HG03103 (cell line): ENCODE measurements around the gene CARS1.

Source experiments
- ATAC-seq: cut with Tn5 transposase; IDR thresholded peaks from one replicate; pipeline ENCODE4 v1.9.1; 2021; ENCODE audit warnings: low read depth; ENCODE audit not compliant: unreplicated experiment

The CARS1 gene

DNA sequence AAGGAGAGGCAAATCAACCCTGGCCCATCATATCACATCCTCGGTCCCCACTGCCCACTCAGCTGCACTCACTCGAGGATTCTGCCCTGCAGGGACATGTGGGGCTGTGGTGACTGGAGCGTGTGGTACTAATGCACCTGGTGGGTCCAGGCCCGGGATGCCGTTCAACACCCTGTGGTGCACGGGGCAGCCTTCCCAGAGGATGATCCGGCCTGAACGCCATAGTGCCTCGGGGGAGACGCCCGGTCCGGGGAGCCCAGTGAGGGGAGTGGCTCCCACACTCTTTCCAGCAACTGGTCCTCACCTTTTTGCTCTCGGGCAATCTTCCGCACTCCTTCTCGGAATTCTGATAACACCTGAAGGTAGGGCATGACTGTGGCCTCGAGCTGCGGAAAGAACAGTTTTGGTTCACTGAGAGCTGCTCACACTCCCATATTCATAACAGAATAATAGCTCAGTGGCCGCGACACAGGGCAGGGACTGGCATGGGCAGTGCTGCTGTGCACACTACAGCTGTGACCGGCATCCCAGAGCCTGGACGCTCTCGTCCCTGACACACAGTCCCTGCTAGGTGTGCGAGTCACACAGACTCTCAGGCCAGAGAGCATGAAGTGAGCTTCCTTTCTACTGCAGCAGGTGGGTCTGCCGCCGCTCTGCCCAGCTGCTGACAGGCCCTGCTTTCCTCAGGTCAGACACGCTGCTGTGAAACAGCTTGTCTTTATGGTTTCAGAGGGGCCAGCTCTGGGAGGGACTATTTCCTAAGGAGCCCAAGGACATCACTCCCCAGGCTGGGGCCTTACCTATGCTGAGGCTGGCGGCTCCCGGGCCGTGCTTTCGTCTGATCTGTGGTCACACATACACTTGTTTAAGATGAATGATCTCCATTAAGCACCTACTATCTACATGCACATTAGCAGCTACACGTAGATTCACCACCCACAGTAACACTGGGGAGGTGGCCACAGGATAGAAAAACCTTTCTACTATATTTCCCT lies 45.0 kb downstream of the CARS1 start:
- no peak for ATAC-seq

DNA sequence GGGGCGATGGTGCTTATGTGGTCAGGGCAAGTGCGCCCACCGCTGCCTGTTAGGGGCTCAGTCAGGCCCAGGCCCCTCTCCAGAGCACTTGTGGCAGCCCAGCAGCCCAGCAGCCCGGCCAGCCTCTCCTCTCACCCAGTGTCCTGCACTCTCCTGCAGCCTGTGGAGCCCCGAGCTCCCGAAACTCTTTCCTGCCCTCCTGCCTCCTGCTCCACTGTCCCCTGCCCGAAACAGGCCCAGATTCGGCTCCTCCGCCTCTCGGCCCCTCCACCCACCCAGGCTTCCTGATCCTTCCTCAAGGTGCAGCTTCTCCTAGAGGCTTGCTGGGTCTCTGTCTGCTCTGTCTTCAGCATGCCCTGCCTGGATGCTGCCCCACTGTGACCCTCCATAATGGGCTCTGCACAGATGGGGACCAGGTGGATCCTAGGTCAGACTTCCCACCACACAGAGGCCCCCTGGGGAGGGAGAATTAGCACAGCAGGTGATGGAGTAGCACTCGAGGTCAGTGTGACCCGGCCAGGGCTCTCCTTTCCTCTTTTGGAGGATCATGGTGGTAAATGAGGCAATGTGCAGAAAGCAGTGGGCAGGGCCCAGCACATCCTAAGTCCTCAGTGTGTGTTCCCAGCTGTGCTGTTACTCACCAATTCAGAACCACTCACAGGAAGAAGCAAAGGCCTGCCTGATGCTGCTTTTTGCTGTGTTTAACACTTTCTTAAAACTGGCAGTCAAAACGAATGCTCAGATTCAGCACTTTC lies 46.5 kb downstream of the CARS1 start:
- no peak for ATAC-seq

DNA sequence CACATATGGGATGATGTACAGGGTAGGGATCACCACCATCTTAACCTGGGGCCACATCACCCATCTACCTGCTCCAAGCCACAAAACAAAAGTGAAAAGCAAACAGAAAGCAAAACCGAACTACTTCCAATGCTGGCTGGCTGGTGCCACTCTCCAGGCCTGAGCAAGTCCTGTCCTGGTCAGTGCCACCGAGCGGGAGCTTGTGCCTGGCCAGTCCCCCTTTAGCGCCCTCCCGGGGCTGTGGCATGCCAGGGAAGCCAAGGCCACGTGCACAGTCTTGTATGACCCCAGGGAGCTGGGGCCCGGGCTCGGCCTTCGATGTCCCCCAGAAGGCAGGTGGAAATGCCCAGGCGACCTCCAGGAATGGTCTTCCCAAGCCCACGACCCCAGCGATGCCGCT lies 47.2 kb downstream of the CARS1 start:
- ATAC-seq, result no peak

DNA sequence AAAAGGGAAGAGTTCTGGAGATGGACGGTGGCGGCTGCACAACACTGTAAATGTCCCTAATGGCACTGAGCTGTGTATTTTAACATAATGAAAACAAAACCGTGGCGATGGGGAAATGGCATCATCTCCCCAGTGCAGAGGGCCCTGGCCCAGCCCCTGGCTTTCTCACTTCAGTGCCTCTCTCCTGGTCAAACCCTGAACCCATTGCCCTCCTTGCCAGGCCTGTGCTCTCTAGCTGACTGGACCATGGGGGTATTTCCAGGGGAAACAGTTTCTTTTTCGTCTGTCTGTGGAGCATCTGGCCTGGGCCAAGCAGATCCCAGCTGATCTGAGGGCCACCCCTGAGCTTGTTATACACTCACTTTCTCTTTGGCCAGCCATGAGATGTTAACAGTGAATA lies 47.7 kb downstream of the CARS1 start:
- ATAC-seq, result no peak

DNA sequence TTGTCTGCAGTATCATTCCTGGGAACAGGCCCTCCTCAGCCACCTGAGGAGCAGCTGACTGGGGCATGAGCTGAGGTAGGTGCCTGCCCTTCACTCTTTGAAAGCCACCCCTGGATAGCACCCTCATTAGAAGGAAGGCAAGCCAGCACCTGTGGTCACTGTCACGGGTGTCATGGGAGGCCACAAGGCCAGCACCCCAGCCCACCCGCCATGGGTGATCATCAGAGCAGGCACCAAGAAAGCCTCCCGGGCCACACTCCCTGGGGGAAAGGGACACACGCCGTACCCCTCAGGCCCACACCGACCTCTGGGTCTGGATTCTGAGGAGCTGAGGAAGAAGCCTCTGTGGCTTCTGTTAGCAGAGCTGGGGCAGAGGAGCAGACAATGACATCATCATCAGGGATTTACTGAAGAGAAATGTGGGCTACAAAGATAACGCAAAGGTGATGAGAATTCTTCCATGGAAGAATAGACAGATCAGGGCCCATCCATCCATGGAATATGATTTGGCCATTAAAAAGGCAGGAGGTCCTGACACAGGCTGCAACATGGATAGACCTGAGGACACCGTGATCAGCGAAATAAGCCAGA lies 48.4 kb downstream of the CARS1 start:
- no peak for ATAC-seq

DNA sequence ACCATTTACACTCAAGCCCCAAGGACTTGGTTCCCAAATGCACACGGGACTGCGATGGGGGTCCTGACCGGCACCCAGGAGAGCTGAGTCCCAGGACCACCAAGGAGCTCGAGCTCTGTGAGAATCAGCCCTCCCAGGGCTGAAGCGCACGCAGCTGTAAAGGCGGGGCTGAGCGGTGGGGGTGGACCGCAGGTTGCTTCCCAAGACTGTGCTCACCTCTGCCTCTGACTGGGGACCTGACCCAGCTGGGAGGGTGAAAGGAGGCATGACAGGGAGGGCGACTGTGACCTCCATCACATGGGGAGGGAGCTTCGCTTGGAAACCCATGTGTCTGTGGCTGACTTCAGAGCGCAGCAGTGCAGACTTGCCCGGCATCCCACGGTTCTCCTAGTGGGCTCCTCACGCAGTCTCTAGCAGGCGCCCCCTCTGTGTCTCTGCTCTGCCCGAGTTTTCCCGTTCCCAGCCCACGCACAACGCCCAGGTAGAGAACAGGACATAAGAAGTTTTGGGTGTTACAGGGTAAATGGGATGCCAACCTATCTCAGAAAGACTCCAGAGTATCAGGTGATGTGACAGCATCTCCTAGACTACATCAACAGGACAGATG lies 49.7 kb downstream of the CARS1 start:
- ATAC-seq, result no peak

DNA sequence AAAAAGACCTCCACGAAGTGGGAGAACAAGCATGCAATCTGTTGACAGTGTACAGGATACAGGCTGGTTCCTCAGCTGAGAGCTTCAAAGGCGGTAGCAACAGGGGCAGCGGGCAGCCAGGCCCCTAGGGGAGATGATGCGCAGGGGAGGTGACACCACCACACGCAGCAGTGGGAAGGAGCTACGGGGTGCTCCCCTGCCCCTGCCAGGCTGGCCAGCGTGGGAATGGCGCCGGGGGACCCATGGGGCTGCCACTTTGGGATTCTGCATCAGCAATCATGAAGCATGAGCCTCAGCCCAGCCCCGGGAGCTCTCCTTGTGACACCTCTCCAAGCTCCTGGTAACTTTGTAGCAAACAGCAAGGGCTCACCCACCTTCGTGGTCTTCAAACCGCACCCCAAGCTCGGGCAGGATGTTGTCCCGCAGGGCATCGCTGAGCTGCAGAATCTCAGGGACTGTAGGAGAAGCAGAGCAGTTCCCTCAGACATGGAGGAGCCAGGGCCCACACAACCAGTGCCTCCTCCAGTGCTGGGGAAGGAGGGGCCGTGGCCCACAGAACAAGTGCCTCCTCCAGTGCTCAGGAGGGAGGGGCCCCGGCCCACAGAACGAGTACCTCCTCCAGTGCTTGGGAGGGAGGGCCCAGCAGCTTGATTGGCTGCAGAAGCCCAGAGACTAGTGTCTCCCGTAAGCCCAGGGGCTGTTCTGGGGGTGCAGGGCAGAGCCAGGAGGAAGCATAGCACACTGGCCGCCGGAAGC lies 50.5 kb downstream of the CARS1 start:
- ATAC-seq, result no peak

DNA sequence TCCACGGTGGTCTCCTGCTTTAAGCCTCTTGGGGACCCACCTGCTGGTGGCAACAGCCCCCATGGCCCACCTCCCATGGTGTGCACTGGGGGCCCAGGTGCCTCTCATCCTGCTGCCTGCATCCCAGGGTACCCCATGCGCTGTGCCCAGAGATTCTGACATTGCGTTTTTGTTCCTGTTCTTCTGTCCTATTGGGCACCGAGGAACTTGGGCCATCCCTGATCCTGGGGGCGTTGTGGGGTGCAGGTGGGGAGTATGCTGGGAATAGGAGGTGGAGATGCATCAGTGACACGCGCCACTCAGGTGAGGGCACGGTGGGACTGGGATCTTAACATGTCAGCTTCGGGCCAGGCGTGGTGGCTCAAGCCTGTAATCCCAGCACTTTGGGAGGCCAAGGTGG lies 52.7 kb downstream of the CARS1 start:
- ATAC-seq, result no peak

DNA sequence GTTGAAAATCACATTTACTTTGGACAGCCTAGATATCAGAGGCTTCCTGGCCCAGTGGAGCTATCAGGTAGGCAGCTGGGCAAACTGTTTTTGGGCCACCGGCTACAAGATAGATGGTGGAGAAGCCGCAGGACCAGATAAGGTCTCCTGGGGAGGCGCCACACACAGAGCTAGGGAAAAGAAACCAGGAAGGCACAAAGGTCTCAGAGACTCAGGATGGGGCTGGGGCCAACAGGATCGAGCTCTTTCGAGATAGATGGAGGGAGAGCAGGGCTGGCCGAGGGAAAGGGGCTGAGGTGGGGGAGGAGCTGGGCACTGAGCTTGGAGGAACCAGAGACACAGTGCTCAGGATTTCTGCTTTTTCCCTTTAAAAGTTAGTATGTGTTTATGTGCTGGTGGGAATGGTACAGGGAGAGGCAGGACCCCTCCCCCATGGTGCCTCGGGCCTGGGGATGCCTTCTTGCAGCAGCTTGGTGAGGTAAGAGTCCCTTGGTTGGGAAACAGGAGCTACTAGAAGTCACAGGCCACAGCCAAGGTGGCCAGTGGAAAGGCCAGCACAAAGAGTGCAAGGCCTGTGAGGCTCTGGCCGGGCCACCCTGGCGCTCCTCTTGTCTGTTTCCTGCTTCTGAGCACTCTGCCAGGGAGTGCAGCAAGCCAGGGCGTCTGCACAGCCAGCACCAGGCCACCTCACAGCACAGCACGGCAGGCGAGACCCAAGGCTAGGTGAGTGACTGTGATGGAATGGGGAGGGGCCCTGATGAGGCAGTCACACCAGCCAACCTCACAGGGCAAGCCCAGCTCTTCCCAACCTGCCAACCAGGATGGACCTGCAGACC lies 53.6 kb downstream of the CARS1 start:
- ATAC-seq, result no peak

DNA sequence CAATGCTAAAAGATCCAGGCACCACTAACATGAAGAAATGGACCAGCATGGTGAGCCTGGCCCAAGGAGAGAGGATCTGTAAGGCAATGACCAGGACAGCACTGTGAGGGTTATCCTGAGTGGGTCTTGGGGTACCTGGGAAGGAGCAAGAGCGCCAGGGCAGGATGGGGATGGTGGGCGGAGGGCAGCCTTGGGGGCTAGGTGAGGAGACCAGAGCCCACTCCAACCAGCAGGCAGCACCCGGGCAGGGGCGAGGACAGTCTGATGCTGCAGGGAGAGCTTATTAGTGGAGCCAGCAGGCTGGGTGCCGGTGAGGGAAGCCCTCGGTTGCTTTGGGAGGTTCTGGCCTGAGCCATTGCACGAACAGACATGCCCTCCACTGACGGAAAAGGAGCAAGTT lies 54.4 kb downstream of the CARS1 start:
- no peak for ATAC-seq

DNA sequence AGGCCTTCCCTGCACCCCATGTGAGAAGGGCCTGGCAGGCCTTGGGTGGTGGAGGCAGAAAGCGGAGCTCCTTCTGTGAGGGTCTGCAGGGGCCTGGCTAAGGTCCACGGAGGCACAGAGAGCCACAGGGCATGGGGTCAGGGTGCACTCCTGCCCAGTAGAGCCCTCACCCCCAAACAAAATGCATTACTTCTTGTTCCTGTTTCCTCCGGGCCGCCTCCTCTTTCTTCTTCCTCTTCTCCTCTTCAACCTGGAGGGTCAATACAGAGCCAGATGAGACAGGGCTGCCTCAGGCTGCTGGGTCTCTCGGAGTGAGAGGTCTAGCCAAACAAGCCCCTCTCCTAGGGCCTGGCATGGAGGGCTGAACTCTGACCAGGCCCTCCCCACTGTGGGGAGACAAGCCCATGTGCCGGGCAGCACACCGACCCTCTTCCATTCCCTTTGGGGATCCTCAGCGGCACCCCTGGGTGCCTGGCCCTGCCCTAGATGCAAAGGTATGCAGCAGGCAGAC lies 54.8 kb downstream of the CARS1 start:
- no peak for ATAC-seq

DNA sequence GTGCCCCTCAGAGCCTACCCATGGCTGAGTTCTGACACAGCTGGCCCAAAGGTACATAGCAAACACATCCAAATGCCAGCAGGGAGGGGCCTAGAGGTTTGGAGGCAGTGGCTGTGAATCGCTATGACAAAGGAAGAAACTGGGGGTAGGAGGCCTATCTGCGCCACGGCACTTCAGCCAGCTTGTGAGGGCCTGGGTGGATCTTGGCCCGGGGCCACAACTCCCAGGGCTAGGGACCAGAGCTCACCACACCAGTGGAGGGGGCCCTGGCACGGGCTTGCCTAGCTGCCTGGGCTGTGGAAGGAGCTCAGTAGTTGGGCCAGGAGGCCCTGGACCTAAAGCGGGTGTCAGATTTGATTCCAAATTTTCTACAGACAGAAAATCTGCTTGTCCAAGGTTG lies 55.7 kb downstream of the CARS1 start:
- ATAC-seq, result no peak

DNA sequence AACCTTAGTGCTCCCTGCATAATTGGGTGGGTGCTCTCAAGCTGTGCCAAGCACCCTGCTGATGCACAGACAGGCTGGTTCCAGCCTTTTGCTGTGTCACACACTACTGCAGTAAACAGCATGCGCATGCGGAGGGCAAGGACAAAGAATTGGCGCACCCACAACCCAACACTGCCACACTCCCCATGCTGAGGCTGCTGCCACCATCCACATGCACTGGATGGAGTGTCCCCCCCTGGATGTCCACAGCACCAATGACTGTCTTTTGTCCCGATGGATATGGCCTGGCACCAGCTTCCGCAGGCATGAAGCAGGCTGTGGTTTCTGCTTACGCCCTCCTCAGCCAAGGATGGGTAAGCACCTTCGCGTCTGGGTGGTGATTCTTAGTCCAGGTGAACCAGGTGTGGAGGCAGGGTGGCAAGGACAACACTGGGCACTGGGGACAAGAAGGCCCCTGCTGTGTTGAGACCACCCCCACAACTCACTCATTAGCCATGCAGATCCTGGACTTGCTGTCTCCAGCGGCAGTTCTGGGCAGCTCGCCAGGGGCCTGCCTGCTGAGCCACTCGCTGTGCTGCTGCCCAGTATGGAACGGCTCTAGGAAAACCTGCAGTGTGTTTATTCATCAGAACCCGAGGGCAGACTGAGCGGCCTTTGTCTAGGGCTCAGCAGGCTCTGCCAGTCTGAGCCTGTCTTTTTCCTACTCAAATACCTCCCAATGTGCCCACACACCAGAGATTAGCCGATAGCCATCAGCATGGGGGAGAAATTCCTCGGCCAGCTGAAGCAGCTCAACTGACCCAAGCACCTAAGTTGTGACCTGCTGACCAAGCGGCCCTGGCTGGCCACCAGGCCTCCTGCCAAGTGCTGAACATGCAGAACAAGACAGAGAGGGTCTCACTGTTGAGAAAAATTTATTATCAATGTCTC lies 56.9 kb downstream of the CARS1 start:
- no peak for ATAC-seq

DNA sequence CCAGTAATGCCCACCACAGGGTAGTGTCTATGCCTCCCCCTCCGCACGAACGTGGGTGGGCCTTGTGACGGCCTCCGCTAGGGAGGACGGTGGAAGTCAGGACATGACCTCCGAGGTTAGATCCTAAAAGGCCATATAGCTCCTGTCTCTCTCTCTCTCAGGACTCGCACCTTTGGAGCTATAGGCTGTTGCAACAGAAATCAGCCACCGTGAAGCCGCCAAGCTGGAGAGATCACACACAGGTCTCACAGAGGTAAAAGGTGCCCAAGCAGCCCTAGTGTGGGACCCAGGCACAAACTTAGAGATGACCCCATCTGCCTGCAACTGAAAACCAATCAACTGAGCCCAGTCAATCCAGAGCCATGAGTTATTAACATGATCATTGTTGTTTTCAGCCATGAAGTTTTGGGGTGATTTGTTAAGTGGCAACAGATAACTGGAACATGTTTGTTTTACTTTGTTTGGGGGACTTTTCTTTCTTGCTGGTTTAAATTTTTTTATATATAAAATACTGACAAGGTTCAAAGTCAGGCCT lies 57.7 kb downstream of the CARS1 start:
- ATAC-seq, result no peak

DNA sequence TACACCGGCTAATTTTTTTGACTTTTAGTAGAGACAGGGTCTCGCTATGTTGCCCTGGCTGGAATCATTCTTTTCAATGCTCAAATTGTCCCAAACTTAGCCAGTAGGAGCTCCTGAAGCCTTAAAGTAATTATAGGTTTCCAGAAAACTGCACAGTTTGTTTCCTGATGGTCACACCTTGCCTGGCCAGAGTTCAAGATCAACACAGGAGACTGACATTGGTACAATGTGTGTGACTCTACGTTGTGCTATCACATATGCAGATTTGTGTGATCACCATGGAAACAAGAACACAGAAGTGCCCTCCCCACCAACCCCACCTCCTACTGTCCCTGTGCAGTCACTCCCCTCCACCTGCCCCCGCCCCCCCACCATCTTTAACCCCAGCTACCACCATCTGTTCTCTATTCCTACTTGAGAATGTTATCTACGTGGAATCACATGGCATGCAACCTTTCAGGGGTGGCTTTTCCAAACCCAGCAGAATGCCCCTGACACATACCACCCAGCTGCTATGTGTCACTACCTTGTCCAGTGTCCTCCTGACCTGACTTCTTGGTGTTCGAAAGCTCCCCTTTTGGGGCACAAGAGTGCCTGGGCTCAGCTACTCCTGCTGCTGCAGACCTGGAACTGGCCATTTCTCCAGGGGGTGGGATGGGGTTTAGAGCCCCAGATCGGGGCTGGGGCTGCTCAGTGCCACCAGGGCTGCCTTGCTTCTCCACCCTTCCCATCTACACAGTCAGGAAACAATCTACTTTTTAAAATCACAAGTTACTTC lies 59.0 kb downstream of the CARS1 start:
- no peak for ATAC-seq

DNA sequence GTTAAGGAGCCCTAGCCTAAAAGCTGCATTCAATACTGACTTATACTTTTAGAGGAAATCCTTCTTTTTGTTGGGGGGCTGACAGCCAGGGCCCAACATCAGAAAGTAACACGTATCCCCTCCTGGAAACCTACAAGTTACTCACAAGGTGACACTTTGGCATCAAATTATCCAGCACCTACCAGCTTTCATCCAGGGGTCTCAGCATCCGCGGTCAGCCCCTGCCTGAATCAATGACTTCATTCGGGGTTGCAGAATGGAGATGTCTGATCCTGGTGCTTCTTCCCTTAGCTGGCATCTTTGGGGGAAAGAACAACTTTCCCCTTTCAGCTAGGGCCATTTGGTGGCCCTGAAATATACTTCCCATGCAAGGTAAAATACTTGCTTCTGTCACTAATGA lies 59.8 kb downstream of the CARS1 start:
- ATAC-seq, result no peak

DNA sequence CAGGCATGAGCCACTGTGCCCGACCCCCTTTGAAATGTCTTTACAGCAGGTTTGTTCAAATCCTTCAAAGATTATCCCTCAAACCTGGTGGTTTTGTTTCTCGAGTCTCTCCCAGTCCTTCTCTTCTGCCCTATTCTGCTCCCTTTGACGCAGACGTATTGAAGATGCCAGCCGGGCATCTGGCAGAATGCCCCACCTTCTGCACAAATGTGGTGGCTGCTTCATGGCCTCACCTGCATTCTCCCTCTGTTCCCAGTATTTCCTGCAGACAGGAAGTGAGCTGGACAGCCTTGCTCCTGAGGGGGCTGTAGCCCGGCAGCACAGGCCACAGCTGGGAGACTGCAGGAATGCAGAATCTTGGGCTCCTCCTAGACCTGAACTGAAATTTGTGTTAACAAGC lies 60.2 kb downstream of the CARS1 start:
- no peak for ATAC-seq
